Body of pancreas (tissue), 4 donors: ENCODE measurements around the gene WDFY3.

Source experiments
- CTCF ChIP-seq, 7 experiments: fragments of 450-650 bp in 4 of 7; fragments of 200-600 bp in 3 of 7; sonication (generic) in 3 of 7; IDR thresholded peaks; one replicate each; pipeline ENCODE4 v1.5.1; 2016 to 2019; ENCODE audit warnings: antibody characterized with exemption in 7 of 7
- POLR2A ChIP-seq, 3 donors: fragments of 450-650 bp; IDR thresholded peaks; one replicate each; pipeline ENCODE4 v1.6.1; 2016; ENCODE audit warnings: antibody characterized with exemption in 3 of 3, mild to moderate bottlenecking in 2 of 3

- no peak for TF ChIP-seq CTCF (IDR thresholded peaks at IDR 0.05)
- no peak for TF ChIP-seq POLR2A (IDR thresholded peaks at IDR 0.05)
These were observed 40.9 kb downstream of the WDFY3 start for GRCh38 chr4:84925558-84925957.
